ENCODE data around the gene ITPK1.

The ITPK1 gene

DNA sequence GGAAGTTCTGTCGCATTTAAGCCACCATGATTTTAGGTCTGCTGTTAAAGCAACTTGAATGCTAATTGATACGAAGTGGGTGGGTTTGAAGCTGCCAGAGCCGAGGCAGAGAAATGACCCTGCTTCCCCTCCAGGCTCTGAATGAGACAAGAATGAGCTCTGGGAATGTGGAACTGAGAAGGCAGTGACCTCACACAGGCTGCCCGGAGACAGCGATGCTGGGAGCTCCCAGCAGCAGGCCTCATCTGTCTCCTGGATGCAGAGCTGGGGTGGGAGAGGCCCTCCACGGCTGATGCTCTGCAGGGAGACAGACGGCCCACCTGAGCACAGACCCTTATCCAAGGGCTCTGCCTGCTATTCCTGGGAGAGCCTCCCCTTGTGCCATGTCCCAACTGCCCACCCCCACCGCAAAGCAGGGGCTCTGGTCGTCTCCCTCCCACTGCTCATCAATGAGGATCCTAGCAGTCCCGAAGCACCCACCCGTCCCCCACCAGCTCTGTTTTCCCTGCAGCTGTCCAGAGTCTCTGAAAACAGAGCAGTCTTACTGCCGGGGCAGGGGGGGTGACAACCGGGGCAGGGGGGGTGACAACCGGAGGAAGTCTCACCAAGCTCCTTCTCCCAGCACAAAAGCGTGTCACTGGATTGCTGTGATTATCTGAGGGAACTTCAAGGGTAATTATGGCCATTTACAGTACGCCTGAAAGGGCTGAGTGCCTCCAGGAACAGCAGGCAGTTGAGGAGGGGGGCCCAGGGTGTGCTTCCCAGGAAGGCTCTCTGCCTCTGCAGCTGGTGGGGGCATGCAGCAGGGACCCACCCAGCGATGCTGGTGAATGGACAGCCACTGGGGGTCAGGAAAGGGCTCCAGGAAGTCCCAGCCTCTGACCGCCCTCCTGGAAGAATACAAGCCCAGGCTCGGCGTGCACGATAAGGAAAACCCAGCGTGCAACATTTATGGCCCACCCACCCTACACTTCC, 125.0 kb downstream of the ITPK1 start:
- DNase-seq (ENCODE audit: low read depth in 2 of 2): no peak

DNA sequence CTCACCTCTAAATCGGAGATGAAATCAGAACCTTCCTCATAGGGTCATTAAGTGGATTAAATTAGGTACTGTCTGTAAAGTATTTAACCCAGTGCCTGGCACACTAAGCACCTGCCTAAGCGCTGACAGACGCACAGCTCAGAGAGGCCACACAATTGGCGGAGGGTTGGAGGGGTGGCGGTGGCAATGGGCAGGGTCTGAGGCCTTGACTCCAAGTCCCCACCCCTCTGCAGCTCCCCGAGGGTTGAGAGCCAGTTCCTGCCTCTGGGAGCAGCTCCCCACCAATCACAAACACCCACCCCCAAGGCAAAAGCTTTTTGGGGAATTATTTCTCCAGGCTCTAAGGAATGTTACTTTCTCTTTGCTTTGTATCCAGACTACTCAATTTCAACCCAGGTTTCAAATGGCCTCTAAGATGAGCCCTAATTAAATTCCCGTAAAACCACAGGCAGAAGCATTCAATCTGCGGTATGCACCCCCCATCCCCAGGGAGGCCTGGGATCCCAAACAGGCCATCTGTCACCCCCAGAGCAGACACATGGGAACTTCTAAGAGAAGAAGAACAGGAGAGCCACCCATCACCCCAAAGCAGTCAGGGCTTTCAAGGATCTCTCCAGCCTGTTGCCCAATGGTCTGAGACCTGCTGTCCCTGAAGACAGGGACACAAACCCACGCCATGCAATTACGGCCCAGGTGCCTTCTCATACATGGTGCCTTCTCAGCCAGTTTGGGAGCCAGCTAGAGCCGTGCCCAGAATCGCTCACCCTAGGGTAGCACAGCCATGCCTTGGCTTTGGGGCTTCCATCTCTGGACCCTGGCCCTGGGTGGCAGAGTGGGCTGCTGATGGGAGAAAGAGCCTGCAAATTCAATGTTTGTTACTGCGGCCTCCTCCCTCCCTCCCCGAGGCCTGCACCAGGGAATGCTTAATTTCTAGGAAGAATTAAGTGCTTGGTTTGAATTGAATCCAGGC, 126.7 kb downstream of the ITPK1 start:
- no peak for DNase-seq (ENCODE audit: low read depth in 2 of 2)

DNA sequence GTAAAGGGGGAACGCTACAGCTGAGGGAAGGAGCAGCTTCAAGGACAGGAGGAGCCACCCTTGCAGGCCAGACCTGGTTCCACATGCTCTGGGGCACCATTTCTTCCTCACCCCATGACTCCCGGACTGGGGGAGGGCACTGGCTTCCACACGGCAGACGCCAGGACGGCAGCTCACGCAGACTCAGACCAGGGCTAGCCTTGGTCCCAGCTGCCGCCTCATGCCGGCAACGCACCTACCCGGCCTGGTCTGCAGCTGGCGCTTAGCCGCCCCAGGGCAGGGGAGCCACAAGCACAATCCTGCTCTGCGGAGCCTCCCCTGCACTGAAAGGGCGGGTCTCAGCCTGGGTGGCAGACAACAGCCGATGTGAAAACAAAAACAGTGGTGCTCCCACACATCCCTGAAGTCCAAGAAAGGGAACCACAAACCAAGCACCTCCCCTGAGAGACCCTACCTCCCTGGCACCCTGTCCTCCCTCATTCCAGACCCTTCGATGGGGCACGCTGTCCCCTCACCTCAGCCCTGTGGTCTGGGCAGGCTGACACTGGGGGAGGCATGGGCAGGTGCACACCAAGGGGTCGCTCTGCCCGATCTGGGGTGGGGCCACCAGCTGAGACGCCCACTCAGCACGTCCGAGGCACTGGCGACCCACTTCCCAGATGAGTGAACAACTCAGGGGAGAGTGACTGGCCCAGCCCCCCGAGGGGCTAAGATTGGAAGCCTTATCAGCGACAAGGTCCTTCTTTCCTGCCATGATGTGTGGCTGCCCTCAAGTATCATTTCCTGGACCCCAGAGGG, 127.8 kb downstream of the ITPK1 start:
- DNase-seq (ENCODE audit: low read depth in 2 of 2): no peak

DNA sequence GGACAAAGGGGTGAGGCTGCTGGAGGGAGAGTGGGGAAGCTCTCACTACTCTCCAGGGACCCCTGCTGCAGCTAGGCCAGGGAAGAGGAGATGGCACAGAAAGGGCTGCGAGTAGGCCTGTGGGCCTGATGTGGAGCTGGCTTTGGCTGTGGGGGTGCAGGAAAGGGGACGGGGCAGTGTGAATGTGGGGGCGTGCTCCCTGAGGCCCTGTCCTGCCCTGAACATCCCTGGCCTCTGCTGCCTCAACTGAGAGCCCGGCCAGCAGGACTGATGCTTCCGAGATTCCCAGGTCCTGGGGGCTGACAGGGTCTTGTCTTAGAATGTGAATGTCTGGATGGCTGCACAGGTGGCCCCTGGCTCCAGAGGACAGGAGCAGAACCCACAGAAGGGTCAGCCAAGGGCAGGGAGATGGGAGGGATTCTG, 128.6 kb downstream of the ITPK1 start:
- DNase-seq (ENCODE audit: low read depth in 2 of 2): no peak

DNA sequence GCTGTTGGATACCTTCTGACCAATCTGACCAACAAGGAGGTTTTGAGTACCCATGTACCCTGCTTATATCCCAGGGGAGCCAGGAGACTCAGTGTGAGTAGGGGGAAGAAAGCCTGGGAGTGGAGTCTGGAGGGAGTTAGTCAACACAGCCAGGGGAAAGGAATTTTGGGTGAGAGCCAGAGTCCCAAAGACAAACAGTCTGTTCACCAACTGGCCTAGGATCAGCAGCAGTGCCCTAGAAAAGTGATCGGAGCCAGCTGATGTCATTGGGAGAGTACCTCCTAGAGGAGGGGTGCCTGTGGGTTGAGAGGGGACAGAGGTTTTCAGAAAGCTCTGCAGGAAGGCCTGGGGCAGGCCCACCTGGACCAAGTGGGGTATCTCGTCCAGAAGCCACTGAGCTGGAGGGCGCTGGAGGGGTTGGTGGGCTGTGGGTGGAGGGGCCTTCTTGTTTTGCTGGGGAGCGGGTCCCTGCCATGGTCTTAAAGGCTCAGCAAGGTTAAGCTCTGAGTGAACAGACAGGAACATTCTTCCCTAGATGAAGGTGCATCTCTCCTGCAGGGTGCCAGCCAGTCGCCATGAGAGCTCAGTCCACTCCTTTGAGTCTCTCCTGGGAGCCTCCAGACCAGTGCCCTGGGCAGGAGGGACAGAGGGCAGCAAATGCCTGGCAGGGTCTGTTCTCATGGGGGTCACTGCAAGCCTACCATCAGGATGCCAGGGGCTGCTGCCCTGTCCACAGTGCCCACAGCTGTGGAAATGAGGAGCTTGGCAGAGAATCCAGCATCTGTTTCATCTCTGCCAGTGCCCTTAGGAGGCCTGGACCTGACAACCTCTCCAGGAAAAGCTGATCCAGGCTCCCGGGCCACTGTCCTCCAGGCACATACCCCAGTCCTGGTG, 129.2 kb downstream of the ITPK1 start:
- no peak for DNase-seq (ENCODE audit: low read depth in 2 of 2)

DNA sequence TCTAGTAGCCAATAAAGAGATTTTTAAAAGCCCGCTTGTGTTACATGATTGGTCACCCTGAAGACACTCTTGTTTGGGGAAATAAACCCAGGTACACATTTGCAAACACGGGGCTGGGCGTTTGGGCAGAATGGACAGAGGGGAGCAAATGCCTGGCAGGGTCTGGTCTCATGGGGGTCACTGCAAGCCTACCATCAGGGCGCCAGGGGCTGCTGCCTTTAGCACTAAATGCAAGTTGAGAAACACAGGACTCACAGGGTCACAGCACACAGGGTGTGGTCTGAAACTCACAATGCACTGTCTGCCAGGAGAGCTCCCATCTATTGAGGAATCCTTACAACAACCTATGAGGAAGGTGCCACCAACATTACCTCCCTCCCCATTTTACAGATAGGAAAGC, 130.2 kb downstream of the ITPK1 start:
- no peak for DNase-seq (ENCODE audit: low read depth in 2 of 2)

DNA sequence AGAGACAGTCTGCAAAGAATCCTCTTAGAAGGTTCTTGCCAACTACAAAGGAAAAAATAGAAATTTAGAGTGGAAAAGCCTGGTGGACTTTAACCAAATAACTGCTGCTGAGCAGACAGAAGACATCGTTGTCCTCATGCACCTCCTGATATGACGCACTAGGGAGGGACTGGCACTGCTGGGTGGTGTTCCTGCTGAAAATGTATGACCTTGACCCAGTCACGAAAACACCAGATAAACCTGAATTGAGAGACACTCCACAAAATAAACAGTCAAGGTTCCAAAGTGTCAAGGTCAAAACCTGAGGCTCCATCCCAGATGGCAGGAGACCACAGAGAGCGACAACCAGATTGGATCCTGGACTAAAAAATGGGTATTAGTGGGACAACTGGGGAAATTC, 130.8 kb downstream of the ITPK1 start:
- no peak for DNase-seq (ENCODE audit: low read depth in 2 of 2)

DNA sequence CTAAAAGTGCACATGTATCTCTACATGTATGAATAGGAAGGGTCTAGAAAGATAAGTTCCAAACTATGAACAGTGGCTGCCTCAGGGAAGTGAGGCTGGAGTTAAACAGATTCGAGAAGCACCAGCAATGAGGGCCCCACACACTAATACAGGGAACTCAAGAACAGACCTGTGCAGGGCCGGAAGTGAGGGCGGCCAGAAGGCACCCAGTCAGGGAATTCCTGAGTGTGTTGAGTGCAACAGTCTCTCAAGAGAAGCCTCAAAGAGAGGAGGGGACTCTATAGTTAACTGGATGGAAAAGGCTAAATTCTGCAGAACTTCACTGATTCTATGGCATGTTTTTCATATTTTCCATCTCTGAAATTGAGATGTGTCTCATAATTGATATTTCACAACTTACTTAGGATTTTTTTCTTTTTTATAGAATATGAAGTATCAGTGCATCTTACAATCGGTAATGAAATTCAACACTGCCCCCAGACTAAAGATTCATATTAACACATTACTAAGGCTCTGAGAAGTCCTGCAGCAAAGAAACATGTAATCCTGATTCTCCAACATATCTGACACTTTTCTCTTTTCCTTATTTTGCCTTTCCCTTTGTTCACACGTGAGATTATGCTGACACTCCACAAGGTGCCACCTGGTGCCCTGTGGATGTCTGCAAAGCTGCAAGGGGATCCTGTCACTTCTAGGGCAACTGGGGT, 131.5 kb downstream of the ITPK1 start:
- DNase-seq (ENCODE audit: low read depth in 2 of 2): no peak

DNA sequence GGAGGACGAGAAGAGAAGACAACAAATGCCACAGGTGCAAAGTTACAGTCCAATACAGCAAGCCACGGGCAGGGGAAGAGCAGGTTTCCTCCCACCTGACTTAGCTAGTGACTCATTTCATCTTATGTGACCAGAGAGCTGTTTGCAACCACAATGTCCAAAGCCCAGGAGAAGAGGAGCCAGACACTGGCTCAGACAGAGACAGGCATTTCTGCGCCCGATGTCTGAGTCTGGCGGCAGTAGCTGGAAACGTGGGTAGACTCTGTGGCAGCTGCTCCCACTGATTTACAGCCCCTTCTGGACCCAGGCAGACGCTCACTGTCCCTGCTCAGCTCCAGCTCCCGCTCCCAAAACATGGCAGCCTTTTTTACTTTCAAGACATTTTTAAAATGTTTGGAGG, 132.8 kb downstream of the ITPK1 start:
- no peak for DNase-seq (ENCODE audit: low read depth in 2 of 2)

DNA sequence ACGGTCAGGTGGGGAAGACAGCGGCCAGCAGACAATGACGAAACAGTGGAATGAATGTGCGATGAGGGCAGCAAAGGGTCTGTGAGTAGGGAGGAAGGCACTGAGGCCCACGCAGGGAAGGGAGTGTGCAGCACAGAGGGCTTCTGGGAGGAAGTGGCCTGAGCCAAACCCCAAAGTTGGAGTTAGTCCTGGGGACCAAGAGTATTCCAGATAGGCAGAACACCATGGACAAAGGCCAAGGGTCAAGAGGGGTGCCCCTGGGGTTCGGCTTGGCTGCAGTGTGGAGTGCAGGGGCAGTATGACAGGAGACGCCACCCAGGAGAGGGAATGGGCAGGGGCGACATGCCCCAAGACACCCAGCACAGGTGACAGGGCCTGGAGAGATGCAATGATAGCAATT, 134.0 kb downstream of the ITPK1 start:
- DNase-seq (ENCODE audit: low read depth in 2 of 2): no peak

DNA sequence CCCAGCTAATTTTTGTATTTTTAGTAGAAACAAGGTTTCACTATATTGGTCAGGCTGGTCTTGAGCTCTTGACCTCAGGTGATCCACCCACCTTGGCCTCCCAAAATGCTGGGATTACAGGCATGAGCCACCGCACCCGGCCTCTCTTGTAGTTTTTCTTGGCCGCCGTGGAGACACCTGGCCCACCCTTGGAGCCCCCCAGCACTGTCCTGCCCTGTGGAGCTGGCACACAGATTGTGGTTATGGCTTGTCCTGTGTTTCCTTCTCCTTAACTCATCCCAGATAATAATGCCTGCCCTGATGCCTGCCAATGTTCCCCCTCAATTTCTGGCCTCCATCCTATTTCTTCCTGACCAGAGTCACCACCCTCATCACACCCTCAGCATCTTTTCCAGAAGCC, 134.9 kb downstream of the ITPK1 start:
- no peak for DNase-seq (ENCODE audit: low read depth in 2 of 2)

DNA sequence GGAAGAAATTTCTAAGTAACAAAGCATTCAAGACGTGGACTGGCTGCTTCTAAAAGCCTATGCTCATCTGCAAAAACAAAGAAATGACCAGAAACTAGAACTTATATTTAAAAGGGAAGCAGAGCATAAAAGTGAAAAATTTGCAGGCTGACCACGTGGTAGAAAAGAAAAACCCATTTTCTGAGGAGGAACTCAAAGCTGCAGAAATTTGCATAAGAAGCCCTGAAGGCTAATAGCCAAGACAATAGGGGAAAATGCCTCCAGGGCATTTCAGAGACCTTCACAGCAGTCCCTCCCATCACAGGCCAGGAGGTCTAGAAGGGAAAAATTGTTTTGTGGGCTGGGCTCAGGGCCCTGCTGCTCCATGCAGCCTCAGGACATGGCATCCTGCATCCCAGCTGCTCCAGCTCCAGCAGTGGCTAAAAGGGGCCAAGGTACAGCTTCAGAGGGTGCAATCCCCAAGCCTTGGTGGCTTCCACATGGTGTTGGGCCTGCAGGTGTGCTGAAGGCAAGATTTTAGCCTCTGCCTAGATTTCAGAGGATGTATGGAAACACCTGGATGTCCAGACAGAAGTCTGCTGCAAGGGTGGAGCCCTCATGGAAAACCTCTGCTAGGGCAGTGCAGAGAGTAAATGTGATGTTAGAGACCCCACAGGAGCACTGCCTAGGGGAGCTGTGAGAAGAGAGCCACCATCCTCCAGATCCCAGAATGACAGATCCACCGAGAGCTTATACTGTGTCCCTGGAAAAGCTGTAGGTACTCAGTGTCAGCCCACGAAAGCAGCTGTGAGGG, 137.3 kb downstream of the ITPK1 start:
- DNase-seq (ENCODE audit: low read depth in 2 of 2): no peak

DNA sequence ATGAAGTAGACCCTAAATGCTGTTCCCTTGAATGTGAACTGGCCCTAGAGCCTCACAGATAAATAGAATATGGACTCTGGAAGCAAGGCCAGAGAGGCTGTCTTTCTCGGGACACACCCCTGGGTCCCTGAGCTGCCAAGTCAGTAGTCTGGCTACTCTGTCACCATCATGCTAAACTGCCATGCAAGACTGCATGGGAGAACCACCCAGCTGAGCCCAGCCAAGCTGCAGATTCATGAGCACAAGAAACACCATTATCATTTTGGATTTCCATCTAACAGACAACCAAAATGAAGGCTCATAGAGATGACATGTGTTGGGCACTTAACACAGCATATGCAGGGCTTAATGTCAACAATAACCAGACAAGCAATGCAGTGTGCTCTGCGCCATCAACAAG, 139.5 kb downstream of the ITPK1 start:
- no peak for DNase-seq (ENCODE audit: low read depth in 2 of 2)

DNA sequence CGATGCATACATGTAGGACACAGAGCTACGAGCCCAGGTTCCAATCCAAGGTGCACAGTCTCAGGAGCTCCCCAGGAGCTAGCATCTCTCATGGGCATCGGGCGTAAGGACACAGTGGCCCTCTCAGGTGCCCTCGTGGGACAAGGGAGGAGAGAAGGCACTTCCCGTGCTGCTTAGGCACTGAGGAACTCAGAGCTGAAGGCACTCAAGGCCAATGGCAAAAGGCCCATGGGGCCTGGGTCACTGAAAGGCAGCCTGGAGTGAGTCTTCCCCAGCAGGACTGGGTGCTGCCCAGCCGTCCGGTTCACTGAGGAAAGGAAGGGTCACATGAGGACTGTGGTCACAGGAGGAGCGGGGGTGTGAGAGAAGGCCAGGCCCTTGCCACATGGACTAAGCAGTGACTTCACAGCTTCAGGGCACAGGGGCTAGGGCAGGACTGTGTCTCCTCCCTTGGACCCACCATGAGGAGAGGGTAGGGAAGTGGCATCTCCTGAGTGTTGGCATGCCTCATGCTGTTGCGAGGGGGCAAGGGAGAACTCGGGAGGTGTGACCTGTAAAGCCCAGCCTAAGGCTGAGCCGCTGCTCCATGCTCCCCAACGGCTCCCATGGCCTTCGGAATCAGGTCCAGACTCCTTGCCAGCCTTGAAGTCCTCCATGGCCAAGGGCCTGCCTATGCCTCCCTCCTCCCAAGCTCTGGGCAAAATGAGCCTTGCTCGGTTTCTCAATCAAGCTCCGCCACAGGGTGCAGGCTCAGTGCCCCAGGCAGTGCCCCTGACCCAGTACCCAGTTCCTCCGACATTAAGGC, 141.0 kb downstream of the ITPK1 start:
- DNase-seq (ENCODE audit: low read depth in 2 of 2): no peak

DNA sequence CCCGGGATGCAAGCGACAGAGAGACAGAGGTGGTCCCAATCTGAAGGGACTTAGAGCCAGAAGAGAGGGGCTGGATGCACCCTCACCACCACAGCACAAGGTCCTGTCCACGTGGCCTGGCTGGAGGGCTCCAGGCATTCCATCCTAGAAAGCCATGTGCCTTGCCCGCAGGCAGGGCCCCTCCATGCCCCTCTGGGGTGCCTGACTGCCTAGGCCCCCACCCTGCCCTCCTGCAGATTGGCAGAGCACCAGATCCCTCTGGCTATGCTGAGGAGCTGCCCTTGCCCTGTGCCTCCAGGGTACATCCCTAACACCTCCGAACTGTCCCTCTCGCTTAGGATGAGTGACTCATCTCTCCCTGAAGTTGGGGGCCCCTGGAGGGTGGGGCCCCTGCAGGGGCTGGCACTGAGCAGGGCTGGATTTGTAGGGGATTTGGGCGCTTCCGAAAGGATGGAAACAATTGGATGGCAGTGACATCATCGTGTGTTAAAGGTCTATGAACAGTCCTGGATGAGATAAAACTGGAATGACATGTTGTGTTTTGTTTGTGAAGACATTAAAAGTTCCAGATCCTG, 141.8 kb downstream of the ITPK1 start:
- no peak for DNase-seq (ENCODE audit: low read depth in 2 of 2)

DNA sequence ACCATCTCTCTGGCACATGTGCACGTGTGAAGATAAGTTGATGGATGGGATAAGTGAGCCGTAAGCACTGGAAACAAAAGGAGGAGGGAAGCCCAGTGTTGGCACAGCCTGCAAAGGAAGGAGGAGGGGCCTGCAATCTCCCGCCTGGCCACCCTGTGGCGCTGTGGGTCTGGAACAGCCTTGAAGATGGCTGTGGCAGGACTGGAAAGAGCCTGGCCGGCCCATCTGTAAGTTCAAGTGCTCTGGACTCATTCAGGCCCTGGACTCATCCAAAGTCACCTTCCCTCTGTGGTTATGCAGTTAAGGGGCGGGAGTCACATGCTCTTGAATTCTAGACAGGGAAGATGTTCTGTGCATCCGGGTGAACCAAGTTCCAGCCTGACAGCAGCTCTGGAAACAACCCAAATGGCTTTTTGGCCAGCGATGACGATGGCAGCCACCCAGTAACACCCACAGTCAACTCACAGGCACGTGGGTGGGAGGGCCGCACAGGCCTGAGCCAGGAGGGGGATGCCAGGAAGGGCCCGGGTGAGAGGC, 142.4 kb downstream of the ITPK1 start:
- DNase-seq (ENCODE audit: low read depth in 2 of 2): peak in 1 of 2 donors; percentile 7

DNA sequence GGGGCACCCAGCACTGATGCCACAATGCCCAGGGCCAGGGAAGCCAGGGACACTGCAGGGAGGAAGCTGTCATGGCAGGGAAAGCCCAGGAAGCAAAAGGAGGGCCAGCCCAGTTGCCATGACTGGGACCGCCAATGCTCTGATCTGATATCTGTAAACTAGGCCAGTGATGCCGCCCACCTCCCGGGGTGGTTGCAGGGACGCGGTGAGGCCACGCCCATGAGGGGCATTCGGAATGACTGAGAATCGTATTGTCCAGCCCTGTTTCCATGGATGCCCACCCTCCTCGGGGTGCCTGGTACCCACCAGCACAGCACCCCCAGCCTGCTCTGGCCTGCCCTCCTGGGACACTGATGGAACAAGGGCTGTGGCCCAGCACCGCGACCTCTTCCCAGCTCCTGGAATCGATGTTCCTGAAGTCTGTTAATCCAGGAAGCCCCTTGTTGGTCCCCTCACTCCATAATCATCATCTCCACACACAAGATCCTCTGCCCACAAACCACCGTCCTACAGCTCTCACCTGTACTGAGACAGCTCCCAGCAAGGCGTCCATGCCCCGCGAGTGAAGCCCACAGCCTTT, 144.0 kb downstream of the ITPK1 start:
- no peak for DNase-seq (ENCODE audit: low read depth in 2 of 2)

All from activated CD4-positive, alpha-beta T cell treated with anti-CD3 and anti-CD28 coated beads for 24 hours (primary cell).